ENCODE results near the gene TCEA2.
A peak's percentile ranks its signal among the peaks of the same experiment; 100 is the strongest.

Gene TCEA2

DNA sequence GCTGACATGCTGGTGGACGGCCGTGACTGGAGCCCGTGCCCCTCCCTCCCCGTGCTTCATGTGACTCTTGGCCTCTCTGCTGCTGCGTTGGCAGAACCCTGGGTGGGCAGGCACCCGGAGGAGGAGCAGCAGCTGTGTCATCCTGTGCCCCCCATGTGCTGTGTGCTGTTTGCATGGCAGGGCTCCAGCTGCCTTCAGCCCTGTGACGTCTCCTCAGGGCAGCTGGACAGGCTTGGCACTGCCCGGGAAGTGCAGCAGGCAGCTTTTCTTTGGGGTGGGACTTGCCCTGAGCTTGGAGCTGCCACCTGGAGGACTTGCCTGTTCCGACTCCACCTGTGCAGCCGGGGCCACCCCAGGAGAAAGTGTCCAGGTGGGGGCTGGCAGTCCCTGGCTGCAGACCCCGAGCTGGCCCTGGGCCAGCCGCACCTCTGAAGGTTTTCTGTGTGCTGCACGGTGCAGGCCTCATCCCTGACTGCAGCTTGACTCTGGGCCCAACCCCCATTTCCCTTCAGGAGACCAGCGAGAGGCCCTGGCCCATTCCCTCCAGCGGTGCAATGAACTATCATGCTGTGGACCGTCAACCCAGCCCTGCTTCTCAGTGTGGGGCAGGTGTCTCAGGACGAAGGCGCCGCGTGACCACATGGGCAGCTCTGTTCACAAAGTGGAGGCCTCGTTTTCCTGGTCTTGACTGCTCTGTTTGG, 36.2 kb downstream of the TCEA2 start:
- DNase-seq, result no peak

DNA sequence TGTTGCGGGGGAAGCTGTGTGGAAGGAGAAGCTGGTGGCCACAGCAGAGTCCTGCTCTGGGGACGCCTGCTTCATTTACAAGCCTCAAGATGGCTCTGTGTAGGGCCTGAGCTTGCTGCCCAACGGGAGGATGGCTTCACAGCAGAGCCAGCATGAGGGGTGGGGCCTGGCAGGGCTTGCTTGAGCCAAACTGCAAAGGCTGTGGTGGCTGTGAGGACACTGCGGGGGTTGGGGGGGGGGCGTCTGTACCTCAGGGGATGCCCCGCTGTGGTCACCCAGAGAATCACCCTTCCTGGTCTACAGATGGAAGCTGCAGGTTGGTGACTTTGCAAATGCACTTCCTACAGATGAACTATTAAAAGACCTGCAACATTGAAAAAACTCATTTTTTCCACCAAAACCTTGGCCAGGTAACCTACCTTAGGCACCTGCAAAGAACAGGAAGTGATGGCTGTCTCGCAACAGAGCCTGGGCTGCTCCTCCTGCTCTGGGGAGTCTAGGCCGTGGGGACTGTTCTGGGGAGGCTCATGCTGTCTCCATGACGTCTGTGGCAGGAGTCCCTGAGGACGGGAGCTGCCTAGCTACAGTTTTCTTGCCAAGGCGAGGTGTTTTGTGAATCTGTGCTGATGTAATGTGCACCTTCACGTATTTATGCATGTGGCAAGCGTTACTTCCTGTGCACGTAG, 37.0 kb downstream of the TCEA2 start:
- DNase-seq, result peak; percentile 44 to 72

DNA sequence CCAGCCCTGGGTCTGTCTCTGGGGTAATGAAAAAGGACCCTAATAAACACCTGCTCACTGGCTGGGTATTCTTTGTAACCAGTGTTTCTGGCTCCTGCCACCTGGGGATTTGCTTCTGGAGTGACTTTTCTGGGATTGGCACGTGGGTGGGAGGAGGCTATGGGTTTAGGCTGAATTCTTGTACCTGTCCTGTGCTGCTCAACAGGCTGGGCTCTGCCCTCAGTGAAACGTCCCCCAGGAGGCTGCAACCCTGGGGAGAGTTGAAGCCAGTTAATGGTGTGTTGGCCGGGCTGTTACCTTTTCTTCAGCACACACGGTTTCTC, 37.5 kb downstream of the TCEA2 start:
- no peak for DNase-seq

DNA sequence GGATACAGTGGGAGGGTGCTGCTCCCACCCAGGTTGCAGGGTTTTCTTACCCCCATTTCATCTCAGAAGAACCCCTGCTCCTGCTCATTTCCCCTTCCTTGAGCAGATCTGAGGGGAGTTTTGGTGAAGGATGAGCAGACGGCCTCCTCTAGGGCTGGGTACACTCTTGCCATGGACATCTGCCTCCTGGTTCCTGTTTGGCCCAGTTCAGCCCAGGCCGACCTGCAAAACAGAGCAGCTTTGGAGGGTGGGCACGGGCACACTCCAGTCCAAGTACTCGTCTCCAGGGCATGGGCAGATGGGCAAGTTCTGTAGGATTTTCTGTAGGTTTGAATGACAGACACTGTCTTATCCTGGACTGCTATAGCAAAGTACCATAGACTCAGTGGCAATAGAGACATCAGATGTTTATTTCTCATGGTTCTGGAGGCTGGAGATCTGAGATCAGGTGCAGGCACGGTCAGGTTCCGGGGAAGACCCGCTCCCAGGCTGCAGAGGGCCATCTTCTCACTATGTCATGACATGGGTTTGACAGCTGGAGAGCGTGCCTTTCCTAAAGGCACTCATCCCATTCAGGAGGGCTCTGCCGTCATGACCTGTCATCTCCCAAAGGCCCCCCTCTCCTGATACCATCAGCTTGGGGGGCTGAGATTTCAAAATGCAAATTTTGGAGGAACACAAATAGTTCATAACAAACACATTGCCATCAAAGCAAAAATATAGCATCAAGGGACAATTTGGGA, 38.1 kb downstream of the TCEA2 start:
- DNase-seq, result no peak

GRCh38 chr20:64101731-64102621, 39.0 kb downstream of the TCEA2 start:
- peak; percentile 60 to 66 for DNase-seq

DNA sequence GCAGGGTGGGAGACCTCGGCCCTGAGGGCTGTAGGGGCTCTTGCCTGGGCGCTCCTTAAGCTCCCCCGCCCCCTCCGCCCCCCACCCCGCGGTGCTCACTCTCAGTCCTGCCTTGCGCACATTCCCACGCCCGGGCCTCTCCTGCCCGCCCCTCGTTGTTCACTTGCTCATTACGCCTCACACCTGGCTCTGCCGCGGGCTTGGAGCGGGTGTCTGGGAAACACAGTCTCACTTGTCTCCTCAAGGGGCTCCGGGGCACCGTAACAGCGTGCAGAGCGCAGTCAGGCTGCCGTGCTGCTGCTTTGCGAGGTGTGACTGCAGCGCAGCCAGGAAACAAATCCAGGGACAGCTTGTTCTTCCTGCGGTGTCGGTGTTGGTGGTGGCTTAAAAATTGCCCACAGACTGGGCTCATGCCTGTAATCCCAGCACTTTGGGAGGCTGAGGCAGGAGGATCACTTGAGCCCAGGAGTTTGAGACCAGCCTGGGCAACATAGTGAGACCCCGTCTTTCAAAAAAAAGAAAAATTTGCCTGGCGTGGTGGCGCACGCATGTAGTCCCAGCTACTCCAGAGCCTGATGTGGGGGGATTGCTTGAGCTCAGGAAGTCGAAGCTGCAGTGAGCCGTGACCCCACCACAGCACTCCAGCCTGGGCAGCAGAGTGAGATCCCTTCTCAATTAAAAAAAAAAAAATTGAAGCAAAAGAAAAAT, 39.8 kb downstream of the TCEA2 start:
- DNase-seq, result no peak

- no peak for DNase-seq
These were observed 41.1 kb downstream of the TCEA2 start for GRCh38 chr20:64103871-64104666.

DNA sequence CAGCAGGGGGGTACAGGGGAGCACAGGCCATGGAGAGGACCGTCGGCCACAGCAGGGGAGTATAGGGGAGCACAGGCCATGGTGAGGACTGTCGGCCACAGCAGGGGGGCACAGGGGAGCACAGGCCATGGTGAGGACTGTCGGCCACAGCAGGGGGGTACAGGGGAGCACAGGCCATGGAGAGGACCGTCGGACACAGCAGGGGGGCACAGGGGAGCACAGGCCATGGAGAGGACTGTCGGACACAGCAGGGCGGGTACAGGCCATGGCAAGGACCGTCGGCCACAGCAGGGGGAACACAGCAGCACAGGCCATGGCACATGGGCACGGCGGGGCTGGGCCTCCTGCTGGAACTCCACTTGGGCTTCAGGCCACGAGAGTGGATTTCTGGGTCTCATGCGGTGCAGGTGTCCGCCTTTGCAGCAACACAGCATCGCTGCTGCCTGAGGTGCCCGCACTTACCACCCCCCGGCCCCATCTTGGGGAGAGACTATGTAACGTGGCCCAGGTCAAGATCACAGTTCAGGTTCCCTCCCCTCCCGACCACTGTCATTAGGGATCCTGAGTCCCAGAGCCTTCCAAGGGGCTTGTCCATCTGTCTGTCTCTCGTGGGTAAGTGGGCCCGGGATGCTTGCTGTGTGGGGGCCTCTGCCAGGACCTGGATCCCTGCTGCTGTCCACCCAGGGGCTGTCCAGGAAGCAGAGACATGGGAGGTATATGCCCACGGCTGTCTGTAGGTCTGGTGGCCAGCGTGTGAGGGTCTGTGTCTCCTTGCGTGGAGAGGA, 41.9 kb downstream of the TCEA2 start:
- no peak for DNase-seq

GRCh38 chr20:64105846-64106434, 42.9 kb downstream of the TCEA2 start:
- no peak for DNase-seq

DNA sequence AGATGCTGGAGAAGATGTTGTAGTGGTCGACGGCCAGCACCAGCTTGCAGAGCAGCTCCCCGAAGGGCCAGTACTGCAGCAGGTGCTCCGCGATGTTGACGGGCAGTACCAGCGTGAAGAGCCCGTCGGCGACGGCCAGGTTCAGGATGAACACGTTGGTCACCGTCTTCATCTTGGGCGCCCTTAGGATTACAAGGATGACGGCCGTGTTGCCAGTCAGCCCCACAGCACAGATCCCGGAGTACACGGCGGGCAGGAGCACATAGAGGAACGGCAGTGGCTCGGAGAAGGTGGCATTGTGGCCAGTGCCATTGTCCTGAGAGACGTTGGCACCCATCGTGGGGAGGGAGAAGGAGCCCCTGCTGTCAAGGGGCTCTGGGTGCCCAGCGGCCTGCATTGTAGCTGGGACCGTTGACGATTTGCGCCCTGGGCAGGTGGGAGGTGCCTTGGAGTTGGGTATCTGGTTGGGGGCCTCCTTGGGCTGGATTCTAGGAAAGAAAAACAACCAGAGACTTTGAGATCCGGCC, 43.5 kb downstream of the TCEA2 start:
- DNase-seq, result no peak

DNA sequence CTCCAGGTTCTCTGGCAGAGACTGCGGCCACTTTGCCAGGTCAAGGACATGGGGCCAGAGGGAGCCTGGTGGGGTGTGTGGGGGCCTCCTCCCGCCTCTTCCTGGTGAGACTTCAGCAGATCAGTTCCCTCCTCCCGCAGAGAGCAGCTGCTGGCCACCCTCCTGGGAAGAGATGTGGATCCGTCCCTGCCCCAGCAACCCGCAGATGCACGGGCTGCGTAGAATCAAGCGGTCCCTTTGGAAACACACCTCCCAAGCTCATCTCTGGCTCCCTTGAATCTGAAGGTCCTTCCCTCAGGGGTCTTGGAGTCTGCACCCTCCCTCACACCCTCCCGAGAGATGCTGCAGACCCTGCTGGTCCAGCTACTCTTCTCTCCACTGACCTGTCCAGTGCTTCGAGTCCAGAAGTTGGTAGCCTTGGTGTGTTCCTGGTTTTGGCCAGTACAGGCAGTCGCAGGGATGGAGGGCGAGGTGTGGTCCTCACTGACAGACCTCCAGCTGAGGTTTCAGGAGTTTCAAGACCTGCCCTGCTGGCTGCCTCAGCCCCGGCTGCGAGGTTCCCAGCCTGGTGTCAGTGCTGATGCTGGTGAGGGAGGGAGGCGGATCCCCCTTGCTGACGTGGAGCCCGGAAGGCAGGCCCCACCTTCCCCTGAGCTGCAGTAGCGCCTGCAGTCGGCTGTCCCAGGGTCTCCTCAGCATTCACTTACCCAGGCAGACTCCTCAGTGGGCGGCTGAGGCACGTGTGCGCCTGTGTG, 44.2 kb downstream of the TCEA2 start, which contains the start of gene NPBWR2:
Gene NPBWR2, minus strand, starts transcription at position 585 of the 755 bp plus-strand sequence. CDS start 734 bp downstream, outside the sequence.
- peak in 1 of 2 donors; percentile 36 for DNase-seq

GRCh38 chr20:64107736-64108457, 44.9 kb downstream of the TCEA2 start:
- peak in 1 of 2 donors; percentile 10 for DNase-seq

- DNase-seq, result peak in 1 of 2 donors; percentile 9
These were observed 46.0 kb downstream of the TCEA2 start for GRCh38 chr20:64108731-64109681.

DNA sequence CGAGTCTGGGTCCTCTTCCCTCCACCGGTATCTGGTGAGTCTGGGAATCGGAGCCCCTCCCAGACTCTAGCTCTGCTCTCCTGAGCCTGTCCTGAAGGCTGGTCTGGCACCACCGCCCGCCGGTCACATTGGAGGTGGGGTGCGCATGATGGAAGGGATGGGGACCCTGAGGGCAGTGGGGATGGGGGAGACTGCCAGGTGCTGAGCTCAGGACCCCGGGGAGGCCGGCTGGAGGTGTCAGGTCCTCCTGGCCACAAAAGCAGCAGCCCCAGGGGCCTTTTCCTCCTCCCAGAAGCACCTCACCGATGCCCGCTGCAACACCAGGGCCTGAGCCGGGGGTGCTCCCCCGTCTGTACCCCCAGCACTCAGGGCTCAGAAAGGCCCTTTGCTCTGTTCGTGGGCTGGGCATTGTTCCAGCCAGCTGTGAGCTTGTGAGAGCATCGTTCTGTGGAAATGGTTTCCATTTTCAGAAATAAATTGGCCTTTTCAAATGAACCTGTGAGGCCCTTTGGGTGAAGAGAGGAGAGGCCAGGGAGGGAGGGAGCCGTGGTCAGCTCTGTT, 46.9 kb downstream of the TCEA2 start:
- DNase-seq, result no peak

DNA sequence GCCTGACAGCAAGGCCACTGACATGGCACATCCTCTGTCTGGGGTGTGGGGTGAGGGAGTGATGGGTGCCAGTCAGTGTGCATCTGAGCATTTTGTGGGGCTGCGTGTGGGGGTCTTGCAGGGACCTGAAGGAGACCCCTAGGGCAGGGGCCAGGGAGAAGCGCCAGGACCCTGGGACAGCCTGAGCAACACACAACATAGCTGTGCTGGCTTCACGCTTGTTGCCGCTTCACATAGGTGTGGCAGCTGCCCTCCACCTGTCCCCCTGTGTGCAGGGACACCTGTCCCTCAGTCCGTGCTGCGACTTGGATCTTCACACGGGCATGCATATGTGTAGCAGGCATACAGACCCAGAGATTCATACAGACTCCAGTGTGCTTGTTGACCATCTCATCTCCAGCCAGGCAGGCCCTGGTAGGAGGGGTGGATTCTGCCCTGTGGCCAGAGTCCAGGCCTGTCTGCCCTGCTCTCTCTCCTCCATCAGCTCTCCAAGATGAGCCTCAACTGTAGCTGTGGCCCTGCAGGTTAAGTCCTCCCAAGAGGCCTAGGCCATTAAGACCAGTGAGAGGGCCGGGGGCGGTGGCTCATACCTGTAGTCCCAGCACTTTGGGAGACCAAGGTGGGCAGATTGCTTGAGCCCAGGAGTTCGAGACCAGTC, 47.5 kb downstream of the TCEA2 start:
- DNase-seq, result peak in 1 of 2 donors; percentile 10
